Measurements from ENCODE around the gene ALG3. TPM values are rescaled to one million over a fixed set of nuclear protein-coding genes. Genes with fewer than 3 reads are reported as not detected.

Gene ALG3
- total and polyA plus RNA-seq, 2 experiments from 2014 or later = 76.9 to 109 TPM

DNA sequence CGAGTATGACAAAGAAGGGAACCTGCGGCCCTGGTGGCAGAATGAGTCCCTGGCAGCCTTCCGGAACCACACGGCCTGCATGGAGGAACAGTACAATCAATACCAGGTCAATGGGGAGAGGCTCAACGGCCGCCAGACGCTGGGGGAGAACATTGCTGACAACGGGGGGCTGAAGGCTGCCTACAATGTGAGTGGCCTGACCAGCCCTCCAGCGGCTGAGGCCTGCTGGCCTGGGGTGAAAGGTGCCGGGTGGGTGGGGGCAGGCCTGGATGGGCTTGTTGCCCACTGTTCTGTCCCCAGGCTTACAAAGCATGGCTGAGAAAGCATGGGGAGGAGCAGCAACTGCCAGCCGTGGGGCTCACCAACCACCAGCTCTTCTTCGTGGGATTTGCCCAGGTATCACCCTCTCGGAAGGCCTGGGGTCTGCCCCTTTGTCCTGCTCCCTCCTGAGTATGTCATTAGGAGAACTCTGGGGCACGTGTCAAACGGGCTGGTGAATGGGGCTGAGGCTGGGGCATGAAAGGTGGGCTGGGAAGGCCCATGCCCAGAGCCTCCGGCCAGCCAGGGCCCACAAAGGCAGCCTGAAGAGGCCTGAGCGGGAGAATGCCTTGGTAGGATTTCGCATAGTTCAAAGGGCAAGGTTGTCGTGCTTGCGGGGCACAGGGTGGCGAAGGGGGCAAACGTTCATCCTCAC lies 42.4 kb upstream of the ALG3 start:
- TF ChIP-seq, protein P1, sequence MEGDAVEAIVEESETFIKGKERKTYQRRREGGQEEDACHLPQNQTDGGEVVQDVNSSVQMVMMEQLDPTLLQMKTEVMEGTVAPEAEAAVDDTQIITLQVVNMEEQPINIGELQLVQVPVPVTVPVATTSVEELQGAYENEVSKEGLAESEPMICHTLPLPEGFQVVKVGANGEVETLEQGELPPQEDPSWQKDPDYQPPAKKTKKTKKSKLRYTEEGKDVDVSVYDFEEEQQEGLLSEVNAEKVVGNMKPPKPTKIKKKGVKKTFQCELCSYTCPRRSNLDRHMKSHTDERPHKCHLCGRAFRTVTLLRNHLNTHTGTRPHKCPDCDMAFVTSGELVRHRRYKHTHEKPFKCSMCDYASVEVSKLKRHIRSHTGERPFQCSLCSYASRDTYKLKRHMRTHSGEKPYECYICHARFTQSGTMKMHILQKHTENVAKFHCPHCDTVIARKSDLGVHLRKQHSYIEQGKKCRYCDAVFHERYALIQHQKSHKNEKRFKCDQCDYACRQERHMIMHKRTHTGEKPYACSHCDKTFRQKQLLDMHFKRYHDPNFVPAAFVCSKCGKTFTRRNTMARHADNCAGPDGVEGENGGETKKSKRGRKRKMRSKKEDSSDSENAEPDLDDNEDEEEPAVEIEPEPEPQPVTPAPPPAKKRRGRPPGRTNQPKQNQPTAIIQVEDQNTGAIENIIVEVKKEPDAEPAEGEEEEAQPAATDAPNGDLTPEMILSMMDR (conservative IDR thresholded peaks at IDR 0.05; ENCODE audit: low read depth in 2 of 2) = no peak
- TF ChIP-seq STAT1 (IDR thresholded peaks at IDR 0.05; ENCODE audit: unreplicated experiment) = no peak
- no peak for TF ChIP-seq EZH2phosphoT487 (IDR thresholded peaks at IDR 0.05; ENCODE audit: unreplicated experiment)
- TF ChIP-seq, protein P2, sequence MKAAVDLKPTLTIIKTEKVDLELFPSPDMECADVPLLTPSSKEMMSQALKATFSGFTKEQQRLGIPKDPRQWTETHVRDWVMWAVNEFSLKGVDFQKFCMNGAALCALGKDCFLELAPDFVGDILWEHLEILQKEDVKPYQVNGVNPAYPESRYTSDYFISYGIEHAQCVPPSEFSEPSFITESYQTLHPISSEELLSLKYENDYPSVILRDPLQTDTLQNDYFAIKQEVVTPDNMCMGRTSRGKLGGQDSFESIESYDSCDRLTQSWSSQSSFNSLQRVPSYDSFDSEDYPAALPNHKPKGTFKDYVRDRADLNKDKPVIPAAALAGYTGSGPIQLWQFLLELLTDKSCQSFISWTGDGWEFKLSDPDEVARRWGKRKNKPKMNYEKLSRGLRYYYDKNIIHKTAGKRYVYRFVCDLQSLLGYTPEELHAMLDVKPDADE (IDR thresholded peaks at IDR 0.05) = no peak
- TF ChIP-seq EZH2 (IDR thresholded peaks at IDR 0.05; ENCODE audit: low read depth, unreplicated experiment) = no peak
- TF ChIP-seq POLR2AphosphoS5 (IDR thresholded peaks at IDR 0.05; ENCODE audit: low read depth) = no peak
- no peak for TF ChIP-seq JUNB (IDR thresholded peaks at IDR 0.05; ENCODE audit: unreplicated experiment)
- no peak for TF ChIP-seq ZNF331 (CRISPR knock-in tag; IDR thresholded peaks at IDR 0.05; ENCODE audit: low read depth)
- no peak for TF ChIP-seq ZNF114 (CRISPR knock-in tag; IDR thresholded peaks at IDR 0.05)
- no peak for TF ChIP-seq NANOG (IDR thresholded peaks at IDR 0.05; ENCODE audit: borderline replicate concordance)
- no peak for TF ChIP-seq CREB1 (CRISPR knock-in tag; IDR thresholded peaks at IDR 0.05; ENCODE audit: low read depth)
- TF ChIP-seq, protein P3, sequence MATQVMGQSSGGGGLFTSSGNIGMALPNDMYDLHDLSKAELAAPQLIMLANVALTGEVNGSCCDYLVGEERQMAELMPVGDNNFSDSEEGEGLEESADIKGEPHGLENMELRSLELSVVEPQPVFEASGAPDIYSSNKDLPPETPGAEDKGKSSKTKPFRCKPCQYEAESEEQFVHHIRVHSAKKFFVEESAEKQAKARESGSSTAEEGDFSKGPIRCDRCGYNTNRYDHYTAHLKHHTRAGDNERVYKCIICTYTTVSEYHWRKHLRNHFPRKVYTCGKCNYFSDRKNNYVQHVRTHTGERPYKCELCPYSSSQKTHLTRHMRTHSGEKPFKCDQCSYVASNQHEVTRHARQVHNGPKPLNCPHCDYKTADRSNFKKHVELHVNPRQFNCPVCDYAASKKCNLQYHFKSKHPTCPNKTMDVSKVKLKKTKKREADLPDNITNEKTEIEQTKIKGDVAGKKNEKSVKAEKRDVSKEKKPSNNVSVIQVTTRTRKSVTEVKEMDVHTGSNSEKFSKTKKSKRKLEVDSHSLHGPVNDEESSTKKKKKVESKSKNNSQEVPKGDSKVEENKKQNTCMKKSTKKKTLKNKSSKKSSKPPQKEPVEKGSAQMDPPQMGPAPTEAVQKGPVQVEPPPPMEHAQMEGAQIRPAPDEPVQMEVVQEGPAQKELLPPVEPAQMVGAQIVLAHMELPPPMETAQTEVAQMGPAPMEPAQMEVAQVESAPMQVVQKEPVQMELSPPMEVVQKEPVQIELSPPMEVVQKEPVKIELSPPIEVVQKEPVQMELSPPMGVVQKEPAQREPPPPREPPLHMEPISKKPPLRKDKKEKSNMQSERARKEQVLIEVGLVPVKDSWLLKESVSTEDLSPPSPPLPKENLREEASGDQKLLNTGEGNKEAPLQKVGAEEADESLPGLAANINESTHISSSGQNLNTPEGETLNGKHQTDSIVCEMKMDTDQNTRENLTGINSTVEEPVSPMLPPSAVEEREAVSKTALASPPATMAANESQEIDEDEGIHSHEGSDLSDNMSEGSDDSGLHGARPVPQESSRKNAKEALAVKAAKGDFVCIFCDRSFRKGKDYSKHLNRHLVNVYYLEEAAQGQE (IDR thresholded peaks at IDR 0.05; ENCODE audit: unreplicated experiment) = no peak
- TF ChIP-seq, protein P4, sequence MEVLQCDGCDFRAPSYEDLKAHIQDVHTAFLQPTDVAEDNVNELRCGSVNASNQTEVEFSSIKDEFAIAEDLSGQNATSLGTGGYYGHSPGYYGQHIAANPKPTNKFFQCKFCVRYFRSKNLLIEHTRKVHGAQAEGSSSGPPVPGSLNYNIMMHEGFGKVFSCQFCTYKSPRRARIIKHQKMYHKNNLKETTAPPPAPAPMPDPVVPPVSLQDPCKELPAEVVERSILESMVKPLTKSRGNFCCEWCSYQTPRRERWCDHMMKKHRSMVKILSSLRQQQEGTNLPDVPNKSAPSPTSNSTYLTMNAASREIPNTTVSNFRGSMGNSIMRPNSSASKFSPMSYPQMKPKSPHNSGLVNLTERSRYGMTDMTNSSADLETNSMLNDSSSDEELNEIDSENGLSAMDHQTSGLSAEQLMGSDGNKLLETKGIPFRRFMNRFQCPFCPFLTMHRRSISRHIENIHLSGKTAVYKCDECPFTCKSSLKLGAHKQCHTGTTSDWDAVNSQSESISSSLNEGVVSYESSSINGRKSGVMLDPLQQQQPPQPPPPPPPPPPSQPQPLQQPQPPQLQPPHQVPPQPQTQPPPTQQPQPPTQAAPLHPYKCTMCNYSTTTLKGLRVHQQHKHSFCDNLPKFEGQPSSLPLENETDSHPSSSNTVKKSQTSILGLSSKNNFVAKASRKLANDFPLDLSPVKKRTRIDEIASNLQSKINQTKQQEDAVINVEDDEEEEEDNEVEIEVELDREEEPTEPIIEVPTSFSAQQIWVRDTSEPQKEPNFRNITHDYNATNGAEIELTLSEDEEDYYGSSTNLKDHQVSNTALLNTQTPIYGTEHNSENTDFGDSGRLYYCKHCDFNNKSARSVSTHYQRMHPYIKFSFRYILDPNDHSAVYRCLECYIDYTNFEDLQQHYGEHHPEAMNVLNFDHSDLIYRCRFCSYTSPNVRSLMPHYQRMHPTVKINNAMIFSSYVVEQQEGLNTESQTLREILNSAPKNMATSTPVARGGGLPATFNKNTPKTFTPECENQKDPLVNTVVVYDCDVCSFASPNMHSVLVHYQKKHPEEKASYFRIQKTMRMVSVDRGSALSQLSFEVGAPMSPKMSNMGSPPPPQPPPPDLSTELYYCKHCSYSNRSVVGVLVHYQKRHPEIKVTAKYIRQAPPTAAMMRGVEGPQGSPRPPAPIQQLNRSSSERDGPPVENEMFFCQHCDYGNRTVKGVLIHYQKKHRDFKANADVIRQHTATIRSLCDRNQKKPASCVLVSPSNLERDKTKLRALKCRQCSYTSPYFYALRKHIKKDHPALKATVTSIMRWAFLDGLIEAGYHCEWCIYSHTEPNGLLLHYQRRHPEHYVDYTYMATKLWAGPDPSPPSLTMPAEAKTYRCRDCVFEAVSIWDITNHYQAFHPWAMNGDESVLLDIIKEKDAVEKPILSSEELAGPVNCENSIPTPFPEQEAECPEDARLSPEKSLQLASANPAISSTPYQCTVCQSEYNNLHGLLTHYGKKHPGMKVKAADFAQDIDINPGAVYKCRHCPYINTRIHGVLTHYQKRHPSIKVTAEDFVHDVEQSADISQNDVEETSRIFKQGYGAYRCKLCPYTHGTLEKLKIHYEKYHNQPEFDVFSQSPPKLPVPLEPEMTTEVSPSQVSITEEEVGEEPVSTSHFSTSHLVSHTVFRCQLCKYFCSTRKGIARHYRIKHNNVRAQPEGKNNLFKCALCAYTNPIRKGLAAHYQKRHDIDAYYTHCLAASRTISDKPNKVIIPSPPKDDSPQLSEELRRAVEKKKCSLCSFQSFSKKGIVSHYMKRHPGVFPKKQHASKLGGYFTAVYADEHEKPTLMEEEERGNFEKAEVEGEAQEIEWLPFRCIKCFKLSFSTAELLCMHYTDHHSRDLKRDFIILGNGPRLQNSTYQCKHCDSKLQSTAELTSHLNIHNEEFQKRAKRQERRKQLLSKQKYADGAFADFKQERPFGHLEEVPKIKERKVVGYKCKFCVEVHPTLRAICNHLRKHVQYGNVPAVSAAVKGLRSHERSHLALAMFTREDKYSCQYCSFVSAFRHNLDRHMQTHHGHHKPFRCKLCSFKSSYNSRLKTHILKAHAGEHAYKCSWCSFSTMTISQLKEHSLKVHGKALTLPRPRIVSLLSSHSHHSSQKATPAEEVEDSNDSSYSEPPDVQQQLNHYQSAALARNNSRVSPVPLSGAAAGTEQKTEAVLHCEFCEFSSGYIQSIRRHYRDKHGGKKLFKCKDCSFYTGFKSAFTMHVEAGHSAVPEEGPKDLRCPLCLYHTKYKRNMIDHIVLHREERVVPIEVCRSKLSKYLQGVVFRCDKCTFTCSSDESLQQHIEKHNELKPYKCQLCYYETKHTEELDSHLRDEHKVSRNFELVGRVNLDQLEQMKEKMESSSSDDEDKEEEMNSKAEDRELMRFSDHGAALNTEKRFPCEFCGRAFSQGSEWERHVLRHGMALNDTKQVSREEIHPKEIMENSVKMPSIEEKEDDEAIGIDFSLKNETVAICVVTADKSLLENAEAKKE (CRISPR knock-in tag; IDR thresholded peaks at IDR 0.05) = no peak
- no peak overlapping the region for H3K27ac Mint-ChIP-seq
- Histone ChIP-seq H3K27me3 (ENCODE audit: insufficient read depth) (no peaks in the 10 kb centered on the region), H2AFZ (no peak overlapping the region), H3K9me2 (ENCODE audit: insufficient read depth) (no peaks in the 10 kb centered on the region), H3F3A (replicated peaks; ENCODE audit: low read depth) (no peaks in the 10 kb centered on the region), H4K20me1 (replicated peaks; ENCODE audit: insufficient read depth) (no peaks in the 10 kb centered on the region), H3K36me3 (ENCODE audit: insufficient read depth) (no peaks in the 10 kb centered on the region), H3K4me3 (no peak overlapping the region), H3K79me2 (replicated peaks; ENCODE audit: insufficient read depth) (no peaks in the 10 kb centered on the region), H3K27ac (ENCODE audit: low read depth) (no peak overlapping the region), H3K4me1 (ENCODE audit: insufficient read depth) (no peaks in the 10 kb centered on the region), H3K4me2 (no peak overlapping the region)
- H3K27me3 Mint-ChIP-seq (ENCODE audit: insufficient read depth, low read depth, poor library complexity) = peaks cover 8% of the 10 kb centered on the region
- no peaks in the 10 kb centered on the region for H3K9me3 Mint-ChIP-seq
- 0 out of 3 replicates have a peak, but pooled peaks cover 2% of the 10 kb centered on the region for H3K4me1 Mint-ChIP-seq
- no peaks in the 10 kb centered on the region for H3K36me3 Mint-ChIP-seq (ENCODE audit: low read depth)
- no peak for ATAC-seq
- no peak for DNase-seq (ENCODE audit: low spot score)
- H3K4me3 Mint-ChIP-seq = no peak overlapping the region

Measured in GM23338 (cell line).